ENCODE data around the gene CCK.

DNA sequence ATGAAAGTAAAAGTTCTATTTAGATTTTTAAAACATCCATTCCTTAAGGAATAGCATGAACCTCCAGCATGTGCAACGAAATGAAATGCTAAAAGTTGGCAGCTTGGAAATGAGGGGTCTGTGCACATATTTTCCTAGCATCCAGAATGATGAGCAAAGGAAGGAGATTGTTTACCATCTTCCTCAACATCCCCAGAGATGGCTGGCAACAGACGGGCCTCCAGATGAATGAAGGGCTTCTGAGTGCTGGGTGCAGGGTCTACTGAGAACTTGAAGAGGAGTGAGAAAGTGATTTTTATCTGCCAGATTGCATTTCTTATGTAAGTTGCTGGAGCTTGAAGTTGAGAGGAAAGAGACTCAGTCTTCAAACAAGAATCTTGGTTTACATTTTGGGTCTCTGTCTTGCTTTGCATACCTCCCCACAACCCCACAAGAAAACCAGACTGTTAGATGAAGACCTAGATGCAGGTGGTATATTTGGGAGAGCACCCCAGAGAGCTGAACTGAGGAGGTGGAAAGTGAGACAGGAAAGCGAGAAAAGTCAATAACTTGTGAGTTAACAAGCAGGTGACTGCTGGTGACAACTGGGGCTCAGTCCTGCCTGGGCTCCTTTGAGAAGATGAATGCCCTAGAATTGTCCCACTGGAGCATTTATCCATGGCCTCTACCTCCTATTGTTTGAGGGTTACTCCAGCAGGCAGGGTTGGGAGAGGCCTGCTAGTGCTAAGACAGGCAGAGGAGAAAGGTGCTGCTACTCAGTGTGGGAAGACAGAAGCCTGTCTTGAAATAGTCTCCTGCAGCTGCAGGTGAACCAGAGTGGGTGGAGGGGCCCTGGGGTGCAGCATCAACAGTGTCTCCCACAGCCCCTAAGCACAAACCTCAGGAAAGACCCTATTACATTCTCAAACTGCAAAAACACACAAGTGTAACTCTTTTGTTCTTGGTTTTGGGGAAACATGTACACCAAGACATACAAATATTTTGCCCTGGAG is 10.5 kb upstream of the CCK start:
- TF ChIP-seq EZH2 (IDR thresholded peaks at IDR 0.05; ENCODE audit: low read depth, unreplicated experiment), result no peak
- no peak for TF ChIP-seq POLR2AphosphoS5 (IDR thresholded peaks at IDR 0.05; ENCODE audit: low read depth)
- TF ChIP-seq EZH2phosphoT487 (IDR thresholded peaks at IDR 0.05; ENCODE audit: unreplicated experiment), result no peak
- TF ChIP-seq, protein P1, sequence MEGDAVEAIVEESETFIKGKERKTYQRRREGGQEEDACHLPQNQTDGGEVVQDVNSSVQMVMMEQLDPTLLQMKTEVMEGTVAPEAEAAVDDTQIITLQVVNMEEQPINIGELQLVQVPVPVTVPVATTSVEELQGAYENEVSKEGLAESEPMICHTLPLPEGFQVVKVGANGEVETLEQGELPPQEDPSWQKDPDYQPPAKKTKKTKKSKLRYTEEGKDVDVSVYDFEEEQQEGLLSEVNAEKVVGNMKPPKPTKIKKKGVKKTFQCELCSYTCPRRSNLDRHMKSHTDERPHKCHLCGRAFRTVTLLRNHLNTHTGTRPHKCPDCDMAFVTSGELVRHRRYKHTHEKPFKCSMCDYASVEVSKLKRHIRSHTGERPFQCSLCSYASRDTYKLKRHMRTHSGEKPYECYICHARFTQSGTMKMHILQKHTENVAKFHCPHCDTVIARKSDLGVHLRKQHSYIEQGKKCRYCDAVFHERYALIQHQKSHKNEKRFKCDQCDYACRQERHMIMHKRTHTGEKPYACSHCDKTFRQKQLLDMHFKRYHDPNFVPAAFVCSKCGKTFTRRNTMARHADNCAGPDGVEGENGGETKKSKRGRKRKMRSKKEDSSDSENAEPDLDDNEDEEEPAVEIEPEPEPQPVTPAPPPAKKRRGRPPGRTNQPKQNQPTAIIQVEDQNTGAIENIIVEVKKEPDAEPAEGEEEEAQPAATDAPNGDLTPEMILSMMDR (conservative IDR thresholded peaks at IDR 0.05; ENCODE audit: low read depth in 2 of 2), result no peak
- no peak for TF ChIP-seq ZNF462 (CRISPR knock-in tag; IDR thresholded peaks at IDR 0.05)
- TF ChIP-seq ETS1 (IDR thresholded peaks at IDR 0.05), result no peak
- no peak for TF ChIP-seq REST (IDR thresholded peaks at IDR 0.05; ENCODE audit: unreplicated experiment)
- no peak for TF ChIP-seq STAT1 (IDR thresholded peaks at IDR 0.05; ENCODE audit: unreplicated experiment)
- no peak for TF ChIP-seq JUNB (IDR thresholded peaks at IDR 0.05; ENCODE audit: unreplicated experiment)

Data from GM23338 (cell line).